ENCODE measurements around the gene AAGAB. TPM values are rescaled to one million over a fixed set of nuclear protein-coding genes. Genes with fewer than 3 reads are reported as not detected.

The AAGAB gene
- total RNA-seq, 1 experiment from 2014 or later, result 40.1 TPM

DNA sequence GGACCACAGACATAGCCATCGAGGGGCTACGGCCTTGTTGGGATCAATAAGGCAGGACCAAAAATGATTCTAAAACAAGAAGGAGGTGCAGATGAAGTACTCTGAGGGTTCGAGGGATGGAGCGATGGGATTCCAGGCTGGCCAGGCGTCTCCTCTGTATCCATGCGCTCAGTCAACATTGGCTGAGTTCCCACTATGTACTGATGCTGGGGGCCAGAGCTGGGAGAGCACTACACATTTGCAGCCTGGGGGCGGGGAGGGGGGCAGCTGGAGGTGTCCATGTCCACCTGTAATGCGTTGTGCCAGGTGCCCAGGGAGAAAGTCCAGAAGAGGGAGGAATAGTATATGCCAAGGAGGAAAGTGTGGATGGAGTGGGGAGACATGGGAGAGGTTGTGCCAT, 81.5 kb downstream of the AAGAB start:
- Histone ChIP-seq H2AK5ac (ENCODE audit: insufficient read length, low read length) (no peak overlapping the region), H3K56ac (ENCODE audit: insufficient read length, low read depth, low read length) (no peak overlapping the region), H3K14ac (ENCODE audit: insufficient read depth, low read length) (no peak overlapping the region; the same call in 1 of the 2 replicates), H3K27me3 (ENCODE audit: insufficient read depth, low read length) (no peaks in the 10 kb centered on the region), H4K5ac (ENCODE audit: insufficient read length, low read depth, low read length) (no peak overlapping the region), H2BK15ac (ENCODE audit: low read depth, low read length) (no peak overlapping the region), H3K4me1 (ENCODE audit: insufficient read depth, low read length) (peaks cover 11% of the 10 kb centered on the region; the same call in 1 of the 2 replicates), H2BK5ac (ENCODE audit: insufficient read length, low read length) (no peak overlapping the region), H3K4ac (ENCODE audit: low read depth, low read length) (no peak overlapping the region), H3K9ac (ENCODE audit: extremely low read depth, insufficient read length, low read length) (no peak overlapping the region), H4K91ac (ENCODE audit: insufficient read length, low read depth, low read length) (no peak overlapping the region), H2BK12ac (ENCODE audit: insufficient read length, low read depth, low read length) (no peak overlapping the region), H3T11ph (ENCODE audit: low read length) (no peak overlapping the region), H4K20me1 (ENCODE audit: control insufficient read depth, insufficient read depth, insufficient read length) (no peaks in the 10 kb centered on the region), H3K4me2 (ENCODE audit: insufficient read depth, insufficient read length, low read length) (no peak overlapping the region), H3K27ac (ENCODE audit: insufficient read length, low read depth, low read length) (no peak overlapping the region), H3K23me2 (ENCODE audit: insufficient read length, low read depth, low read length, poor library complexity, severe bottlenecking) (no peaks in the 10 kb centered on the region), H3K18ac (ENCODE audit: insufficient read length, low read depth, low read length) (no peak overlapping the region), H3K9me3 (ENCODE audit: control insufficient read depth, low read depth, low read length) (no peaks in the 10 kb centered on the region), H2AFZ (ENCODE audit: low read length) (no peak overlapping the region), H3K23ac (ENCODE audit: insufficient read length, low read depth, low read length) (no peak overlapping the region), H2BK20ac (ENCODE audit: low read depth, low read length, poor library complexity, severe bottlenecking) (no peak overlapping the region), H4K8ac (replicated peaks; ENCODE audit: insufficient read length, low read depth, low read length) (no peak overlapping the region), H3K79me1 (ENCODE audit: insufficient read depth, low read depth, low read length, poor library complexity, severe bottlenecking) (no peaks in the 10 kb centered on the region), H3K79me2 (ENCODE audit: insufficient read depth, low read length) (no peaks in the 10 kb centered on the region), H2BK120ac (ENCODE audit: low read depth, low read length, poor library complexity, severe bottlenecking) (no peak overlapping the region)
- Mint-ChIP-seq H3K36me3 (ENCODE audit: insufficient read depth in 1 of 3, low read depth in 3 of 3) (peaks cover 2 to 45% (median 12%) of the 10 kb centered on the region in 3 experiments; a peak in 6 of 7 replicates), H3K4me1 (peaks cover 39 to 53% of the 10 kb centered on the region in 2 experiments), H3K4me3 (no peak overlapping the region), H3K27me3 (ENCODE audit: low read depth) (no peaks in the 10 kb centered on the region), H3K9me3 (no peaks in the 10 kb centered on the region), H3K27ac (peak overlapping the region in 1 of 3 experiments; percentile 37; a peak in 1 of 7 replicates)
- no CpG with 5 or more reads among the region's 8 CpGs for WGBS (ENCODE audit: extremely low coverage, insufficient read length, low lambda C conversion rate)
- TF ChIP-seq, protein P1, sequence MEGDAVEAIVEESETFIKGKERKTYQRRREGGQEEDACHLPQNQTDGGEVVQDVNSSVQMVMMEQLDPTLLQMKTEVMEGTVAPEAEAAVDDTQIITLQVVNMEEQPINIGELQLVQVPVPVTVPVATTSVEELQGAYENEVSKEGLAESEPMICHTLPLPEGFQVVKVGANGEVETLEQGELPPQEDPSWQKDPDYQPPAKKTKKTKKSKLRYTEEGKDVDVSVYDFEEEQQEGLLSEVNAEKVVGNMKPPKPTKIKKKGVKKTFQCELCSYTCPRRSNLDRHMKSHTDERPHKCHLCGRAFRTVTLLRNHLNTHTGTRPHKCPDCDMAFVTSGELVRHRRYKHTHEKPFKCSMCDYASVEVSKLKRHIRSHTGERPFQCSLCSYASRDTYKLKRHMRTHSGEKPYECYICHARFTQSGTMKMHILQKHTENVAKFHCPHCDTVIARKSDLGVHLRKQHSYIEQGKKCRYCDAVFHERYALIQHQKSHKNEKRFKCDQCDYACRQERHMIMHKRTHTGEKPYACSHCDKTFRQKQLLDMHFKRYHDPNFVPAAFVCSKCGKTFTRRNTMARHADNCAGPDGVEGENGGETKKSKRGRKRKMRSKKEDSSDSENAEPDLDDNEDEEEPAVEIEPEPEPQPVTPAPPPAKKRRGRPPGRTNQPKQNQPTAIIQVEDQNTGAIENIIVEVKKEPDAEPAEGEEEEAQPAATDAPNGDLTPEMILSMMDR (conservative IDR thresholded peaks at IDR 0.05), result no peak
- no peak for DNase-seq
